HG02938 (cell line): ENCODE measurements around the gene FNDC3A.

Source experiments
- ATAC-seq: cut with Tn5 transposase; IDR thresholded peaks from one replicate; pipeline ENCODE4 v1.9.1; 2021; ENCODE audit warnings: mild to moderate bottlenecking, moderate library complexity; ENCODE audit not compliant: unreplicated experiment

The FNDC3A gene, protein sequence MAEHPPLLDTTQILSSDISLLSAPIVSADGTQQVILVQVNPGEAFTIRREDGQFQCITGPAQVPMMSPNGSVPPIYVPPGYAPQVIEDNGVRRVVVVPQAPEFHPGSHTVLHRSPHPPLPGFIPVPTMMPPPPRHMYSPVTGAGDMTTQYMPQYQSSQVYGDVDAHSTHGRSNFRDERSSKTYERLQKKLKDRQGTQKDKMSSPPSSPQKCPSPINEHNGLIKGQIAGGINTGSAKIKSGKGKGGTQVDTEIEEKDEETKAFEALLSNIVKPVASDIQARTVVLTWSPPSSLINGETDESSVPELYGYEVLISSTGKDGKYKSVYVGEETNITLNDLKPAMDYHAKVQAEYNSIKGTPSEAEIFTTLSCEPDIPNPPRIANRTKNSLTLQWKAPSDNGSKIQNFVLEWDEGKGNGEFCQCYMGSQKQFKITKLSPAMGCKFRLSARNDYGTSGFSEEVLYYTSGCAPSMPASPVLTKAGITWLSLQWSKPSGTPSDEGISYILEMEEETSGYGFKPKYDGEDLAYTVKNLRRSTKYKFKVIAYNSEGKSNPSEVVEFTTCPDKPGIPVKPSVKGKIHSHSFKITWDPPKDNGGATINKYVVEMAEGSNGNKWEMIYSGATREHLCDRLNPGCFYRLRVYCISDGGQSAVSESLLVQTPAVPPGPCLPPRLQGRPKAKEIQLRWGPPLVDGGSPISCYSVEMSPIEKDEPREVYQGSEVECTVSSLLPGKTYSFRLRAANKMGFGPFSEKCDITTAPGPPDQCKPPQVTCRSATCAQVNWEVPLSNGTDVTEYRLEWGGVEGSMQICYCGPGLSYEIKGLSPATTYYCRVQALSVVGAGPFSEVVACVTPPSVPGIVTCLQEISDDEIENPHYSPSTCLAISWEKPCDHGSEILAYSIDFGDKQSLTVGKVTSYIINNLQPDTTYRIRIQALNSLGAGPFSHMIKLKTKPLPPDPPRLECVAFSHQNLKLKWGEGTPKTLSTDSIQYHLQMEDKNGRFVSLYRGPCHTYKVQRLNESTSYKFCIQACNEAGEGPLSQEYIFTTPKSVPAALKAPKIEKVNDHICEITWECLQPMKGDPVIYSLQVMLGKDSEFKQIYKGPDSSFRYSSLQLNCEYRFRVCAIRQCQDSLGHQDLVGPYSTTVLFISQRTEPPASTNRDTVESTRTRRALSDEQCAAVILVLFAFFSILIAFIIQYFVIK

GRCh38 chr13:48975856-48976575, at the start of gene FNDC3A:
Gene FNDC3A, plus strand, starts transcription at chr13:48975912. Its CDS starts 30,279 bp downstream, at chr13:49006191.
- ATAC-seq, result peak; percentile 54

GRCh38 chr13:48928757-48929430, 46.8 kb upstream of the FNDC3A start:
- ATAC-seq, result no peak

DNA sequence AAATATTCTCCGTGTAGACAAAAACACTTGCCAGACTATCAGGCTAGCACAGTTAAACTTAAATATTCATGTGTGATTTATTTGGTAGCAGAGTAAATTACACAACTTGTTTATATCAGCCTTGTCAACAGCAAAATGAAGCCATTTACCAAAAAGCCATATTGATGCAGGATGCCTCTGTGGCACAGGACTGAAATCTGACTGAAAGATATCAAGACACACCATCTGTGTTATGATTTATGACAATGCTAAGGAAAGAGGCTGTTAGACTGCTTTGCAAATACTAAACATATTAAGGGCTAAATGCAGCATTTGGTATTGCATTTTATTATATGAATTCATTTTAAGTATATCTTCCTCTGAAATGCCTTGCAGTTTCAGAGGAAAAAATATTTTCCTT, 44.8 kb upstream of the FNDC3A start:
- no peak for ATAC-seq

DNA sequence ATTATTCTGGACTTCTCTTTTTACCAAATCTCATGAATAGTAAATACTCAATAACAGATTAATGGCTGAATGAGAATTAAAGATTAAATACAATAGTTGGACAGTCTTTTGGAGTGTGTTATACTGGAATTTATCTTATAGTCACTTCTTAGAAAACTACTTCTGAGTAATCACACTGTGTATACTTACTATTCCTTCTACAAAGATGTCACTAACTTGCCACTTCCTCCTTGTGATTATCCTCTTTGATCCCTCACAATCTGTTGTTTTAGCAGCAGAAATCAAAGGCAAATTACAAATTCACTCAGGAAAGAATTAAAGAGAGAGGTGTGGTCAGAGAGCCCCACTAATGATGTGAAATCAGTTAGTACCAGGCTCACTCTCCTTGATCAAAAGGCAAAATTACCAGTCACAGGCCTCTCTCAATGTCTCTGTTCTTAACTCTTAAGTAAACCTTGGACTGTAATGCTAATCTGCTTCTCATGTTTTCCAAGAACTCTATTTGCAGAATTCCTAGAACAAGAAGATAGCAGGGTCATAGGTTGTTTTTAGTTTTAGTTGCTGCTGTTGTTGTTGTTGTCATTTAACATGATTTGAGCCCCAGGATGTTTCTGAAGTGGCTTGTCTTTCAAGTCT, 37.3 kb upstream of the FNDC3A start:
- no peak for ATAC-seq

GRCh38 chr13:48939728-48940127, 36.0 kb upstream of the FNDC3A start:
- ATAC-seq, result no peak

GRCh38 chr13:48942131-48942530, 33.6 kb upstream of the FNDC3A start:
- ATAC-seq, result no peak

DNA sequence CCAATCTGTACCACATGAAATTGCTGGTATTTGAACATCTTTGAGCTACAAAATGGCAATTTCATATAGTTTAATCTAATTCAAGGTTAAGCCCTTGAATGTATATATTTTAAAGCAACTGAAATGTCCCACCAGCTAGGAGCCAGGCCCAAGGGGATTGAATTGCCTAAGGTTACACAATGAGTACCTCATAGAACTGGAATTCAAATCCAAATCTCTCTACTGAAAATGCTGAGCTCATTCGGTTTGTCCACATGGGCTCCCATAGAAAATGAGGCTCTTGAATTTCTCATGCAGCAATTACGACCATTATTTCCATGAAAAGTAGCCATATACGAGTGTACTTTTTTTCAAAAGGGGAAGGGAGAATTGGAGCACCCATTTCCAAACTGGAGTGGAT, 31.5 kb upstream of the FNDC3A start:
- no peak for ATAC-seq

DNA sequence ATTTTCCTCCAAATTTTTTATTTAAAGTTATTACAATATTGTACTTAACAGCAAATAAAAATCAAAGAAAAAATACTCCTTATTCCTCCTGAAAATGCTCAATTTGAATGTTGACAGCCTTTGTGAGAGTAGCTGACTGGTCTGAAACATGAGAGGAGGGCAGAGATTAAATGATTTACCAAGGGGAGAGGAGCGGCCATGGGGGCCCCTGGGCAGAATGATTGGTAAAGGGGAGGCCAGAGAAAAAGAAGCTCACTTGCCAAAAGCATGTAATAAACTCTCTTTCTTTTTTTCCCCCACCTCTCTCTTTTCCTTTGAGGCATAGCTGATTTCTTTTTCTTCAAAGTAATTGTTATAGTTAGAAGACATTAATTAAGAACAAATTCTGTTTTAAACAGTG, 30.1 kb upstream of the FNDC3A start:
- no peak for ATAC-seq

- no peak for ATAC-seq
Observed at GRCh38 chr13:48946163-48946562, 29.5 kb upstream of the FNDC3A start.

DNA sequence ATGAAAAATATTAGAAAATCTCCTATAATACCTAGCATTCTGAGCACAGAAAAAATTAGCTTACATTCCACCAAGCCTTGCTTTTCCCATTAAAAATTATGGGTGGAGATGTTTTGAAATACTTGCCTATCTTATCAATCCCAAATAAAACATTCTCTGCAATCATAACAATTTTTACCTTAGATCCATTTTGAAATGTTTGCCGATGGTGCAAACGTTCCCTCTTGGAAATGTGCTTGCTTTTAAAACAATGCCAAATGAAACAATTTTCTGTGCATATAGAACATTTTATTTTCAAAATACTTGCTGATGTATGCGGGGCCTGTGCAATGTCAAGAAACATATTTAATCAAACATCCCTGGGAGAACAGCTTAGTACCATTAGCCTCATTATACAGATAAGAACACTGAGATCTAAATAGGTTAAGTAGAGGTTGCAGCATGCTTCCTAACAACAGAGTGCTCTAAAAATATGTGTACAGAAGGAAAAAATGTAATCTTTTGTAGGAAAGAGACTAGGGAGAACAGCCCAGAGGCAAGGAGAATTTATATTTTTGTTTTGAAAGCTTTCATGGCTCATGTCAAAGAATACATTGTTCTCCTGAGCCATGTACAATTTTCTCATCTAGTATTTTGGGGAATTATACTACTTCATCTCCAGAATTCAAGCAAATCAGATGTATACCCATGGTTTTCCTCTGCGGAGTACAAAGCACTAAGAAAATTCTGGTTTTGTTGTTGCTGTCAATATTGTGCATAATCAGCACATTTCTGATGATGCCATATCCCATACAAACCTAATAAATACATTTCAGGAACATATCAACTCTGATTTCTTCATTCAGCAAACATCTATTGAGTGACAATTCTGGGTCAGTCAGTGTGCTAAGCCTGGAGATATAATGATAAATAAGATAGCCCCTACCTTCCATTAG, 25.9 kb upstream of the FNDC3A start:
- no peak for ATAC-seq

GRCh38 chr13:48950501-48950875, 25.2 kb upstream of the FNDC3A start:
- no peak for ATAC-seq

DNA sequence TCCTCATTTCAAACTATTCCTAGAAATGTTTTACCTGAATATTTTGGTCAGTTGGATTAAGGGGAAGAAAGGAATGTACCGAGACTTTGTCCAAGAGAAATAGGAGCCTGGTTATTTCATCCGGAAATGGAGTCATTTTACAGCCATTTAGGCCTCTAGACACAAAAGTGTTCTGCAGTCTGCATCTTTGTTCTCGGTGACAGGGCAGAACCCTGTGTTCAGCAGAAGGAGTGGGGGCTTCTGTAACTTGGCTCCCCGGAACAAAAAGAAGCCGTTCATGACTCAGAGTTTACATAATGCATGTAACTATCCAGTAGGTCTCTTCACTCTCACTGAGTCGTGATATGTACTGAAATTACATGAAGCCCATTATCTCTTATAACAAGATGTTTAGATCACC, 21.6 kb upstream of the FNDC3A start:
- no peak for ATAC-seq

- ATAC-seq, result no peak
Observed at GRCh38 chr13:48955536-48955935, 20.2 kb upstream of the FNDC3A start.

GRCh38 chr13:48961379-48961778, 14.3 kb upstream of the FNDC3A start:
- no peak for ATAC-seq

- no peak for ATAC-seq
Observed at GRCh38 chr13:48962281-48962680, 13.4 kb upstream of the FNDC3A start.

GRCh38 chr13:48965736-48966135, 10.0 kb upstream of the FNDC3A start:
- ATAC-seq, result no peak

DNA sequence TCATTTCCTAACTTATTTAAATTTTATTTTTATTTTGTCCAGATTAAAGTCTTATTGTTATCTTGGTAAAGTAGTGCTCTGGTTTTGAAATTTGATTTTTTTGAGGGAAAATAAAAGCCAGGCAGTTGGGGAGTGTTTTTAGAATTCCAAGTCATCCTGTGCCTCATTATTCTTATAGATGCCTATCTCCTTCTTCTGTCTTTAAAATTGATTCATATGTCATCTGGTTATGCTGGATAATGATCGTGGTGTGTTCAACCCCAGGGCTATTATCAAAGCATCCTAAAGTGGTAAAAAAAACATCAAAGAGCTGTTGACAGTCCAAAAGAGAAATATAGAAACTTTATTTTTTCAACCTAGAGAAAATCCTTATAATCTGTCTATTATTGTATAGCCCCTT, 6.0 kb upstream of the FNDC3A start:
- ATAC-seq, result no peak

DNA sequence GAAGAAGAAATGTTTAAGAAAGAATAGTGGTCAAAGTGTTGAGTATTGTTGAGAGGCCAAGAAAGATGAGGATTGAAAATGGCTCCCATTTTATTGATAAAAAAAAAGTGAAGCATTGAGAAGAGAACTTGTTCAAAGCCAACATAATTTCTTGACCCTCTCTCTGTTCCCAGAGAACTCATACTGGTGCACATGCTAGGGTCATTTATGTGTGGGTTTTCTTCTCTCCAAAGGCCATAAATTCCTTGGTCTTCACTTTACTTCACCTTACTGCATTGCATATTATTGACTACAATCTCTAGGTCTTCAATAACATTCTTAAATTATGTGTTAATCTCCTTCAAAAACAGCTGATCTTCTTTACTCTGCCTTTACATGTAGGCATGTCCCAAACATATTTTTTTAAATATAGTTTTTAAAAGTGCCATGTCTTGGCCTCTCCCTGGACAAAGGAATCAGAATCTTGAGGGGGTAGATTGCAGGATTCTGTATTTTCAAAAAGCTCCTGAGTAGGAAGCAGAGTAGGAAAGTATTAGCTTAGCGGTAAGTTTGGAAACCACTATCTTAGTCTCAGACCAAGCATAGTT, 1.8 kb upstream of the FNDC3A start:
- ATAC-seq, result no peak
